Hematopoietic multipotent progenitor cell (in vitro differentiated cells): ENCODE measurements around the gene USP34. TPM values are rescaled to one million over a fixed set of nuclear protein-coding genes. Genes with fewer than 3 reads are reported as not detected.

Experiments
- DNase-seq, 3 donors: peaks; one replicate each; pipeline ENCODE4 v3.0.0-alpha.2; 2011 to 2015; ENCODE audit warnings: low read depth in 2 of 3, low spot score in 2 of 3
- total RNA-seq: library from RNA; depleted of rRNA; stranded (reverse); fragments of >200 nt; gene quantifications from one replicate; pipeline ENCODE4 v1.2.3, GENCODE V29; 2012

Gene USP34
- total RNA-seq, 1 donor, result 67.9 TPM

- no peak for DNase-seq
Observed at GRCh38 chr2:61262699-61263098, 208.2 kb downstream of the USP34 start.

GRCh38 chr2:61257446-61257845 lies 213.4 kb downstream of the USP34 start:
- DNase-seq, result no peak

- DNase-seq, result no peak
Observed at GRCh38 chr2:61255580-61256437, 215.1 kb downstream of the USP34 start.

GRCh38 chr2:61254536-61254935 lies 216.4 kb downstream of the USP34 start:
- DNase-seq, result no peak

- DNase-seq, result no peak
Observed at GRCh38 chr2:61253136-61253535, 217.8 kb downstream of the USP34 start.

DNA sequence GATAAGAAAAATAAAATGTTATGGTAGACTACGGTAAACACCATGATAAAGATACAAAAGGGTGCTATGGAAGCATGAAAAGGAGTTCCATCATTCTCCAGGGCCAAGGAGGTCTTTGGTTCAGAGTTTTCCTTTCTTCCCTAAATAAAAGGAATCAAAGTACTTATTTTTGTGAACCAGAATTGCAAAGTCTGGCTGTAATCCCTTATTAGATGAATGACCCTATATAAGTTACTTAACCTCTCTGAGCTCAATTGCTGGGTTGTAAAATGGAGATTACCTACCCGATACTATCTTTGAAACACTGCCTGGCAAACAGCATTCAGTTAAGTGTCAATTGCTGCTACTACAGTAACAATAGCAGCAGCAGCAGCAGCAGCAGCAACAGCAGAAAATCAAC lies 218.9 kb downstream of the USP34 start:
- DNase-seq, result no peak

DNA sequence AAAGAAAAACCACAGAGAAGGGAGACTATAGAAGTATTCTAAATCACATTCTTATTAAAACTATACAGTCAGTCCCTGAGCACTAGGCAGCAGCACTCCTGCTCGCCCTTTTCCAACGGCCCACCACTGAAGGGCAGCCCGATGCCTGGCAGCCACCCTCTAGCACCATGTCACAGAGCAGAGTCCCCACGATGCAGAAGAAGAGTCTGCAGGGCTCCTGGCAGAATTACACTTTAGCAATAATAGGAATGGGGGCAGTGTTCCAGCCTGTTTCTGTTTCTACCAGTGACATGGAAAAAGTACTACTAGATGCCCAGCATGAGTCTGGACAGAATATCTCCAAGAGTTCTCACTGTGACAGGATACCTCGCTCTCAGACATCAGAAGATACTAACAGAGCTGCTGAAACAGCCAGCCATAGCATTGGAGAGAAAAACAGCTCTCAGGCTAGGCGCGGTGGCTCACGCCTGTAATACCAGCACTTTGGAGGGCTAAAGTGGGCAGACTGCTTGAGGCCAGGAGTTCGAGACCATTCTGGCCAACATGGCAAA lies 221.3 kb downstream of the USP34 start:
- no peak for DNase-seq

DNA sequence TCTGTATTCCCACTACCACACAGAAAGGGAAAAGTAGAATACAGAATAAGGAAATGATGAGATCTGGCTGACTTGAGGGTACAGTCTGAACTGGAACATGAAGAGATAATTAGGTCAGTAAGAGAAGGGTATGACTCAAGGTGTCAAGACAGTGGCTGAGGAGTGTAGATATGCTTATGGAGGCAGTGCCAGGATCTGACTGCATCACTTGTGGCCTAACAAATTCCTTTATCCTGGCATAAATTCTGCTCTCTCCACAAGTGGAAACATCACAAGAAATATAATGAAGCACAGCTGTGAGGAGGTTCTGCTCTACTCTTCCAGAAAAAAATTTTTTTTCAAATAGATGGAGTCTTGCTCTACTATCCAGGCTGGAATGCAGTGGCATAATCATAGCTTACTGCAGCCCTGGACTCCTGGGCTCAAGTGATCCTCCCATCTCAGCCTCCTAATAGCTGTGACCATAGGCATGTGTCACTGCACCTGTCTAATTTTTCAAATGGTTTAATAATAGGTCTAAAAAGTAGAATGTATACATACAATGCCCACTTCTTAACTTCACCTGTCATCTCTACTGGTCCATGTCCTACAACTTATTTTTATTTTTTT lies 223.6 kb downstream of the USP34 start:
- DNase-seq, result no peak

DNA sequence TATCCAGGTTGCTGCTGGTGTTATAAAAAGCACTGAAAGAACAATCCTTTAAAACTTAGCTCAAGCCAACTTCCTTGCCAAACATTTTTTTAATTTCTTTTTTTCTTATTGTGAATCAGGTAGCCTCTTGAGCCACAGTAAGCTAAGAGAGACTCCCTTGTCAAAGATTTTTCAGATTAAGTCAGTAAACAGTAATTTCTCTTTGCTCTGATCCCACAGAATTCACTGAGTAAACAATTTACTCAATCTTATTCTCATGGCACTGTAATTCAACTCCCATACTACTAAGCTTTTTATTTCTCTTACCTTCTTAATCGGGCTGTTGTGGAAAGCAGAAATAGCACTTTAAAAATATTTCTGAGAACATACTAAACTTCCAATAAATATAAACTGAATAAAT lies 226.2 kb downstream of the USP34 start:
- no peak for DNase-seq

- DNase-seq, result no peak
Observed at GRCh38 chr2:61241266-61241665, 229.6 kb downstream of the USP34 start.

GRCh38 chr2:61238219-61239012 lies 232.5 kb downstream of the USP34 start:
- DNase-seq, result no peak

DNA sequence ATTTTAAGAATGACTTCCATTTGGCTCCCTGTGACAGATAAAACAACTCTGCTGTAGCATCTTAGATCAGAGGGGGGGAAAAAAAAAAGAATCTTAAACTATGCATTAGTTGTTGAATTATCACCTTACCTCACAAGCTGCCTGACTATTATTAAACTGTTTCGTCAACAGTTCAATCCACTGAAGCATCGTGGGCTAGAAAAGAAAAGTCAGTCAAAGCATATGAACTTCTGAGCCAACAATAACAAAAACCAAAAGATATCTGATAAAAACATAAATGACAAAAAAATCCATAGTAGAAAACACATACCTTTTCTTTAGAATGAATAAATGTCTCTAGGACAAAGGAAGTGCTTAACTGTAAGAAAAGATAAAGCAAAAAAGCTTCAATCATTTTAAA lies 235.2 kb downstream of the USP34 start:
- no peak for DNase-seq

GRCh38 chr2:61233581-61233980 lies 237.3 kb downstream of the USP34 start:
- DNase-seq, result no peak

DNA sequence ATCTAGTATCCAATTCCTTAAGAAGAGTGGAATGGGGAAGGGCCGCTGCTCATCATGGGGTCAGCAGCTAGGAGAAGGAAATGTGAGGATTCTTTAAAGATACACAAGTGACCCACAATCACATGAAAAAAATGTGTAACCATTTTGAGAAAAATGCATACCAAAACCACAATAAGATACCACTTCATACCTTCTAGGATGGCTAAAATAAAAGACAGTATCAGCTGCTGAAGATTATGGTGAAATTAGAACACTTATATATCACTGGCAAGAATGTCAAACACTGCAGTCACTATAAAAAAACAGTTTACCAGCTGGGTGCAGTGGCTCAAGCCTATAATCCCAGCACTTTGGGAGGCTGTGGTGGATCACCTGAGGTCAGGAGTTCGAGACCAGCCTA lies 241.0 kb downstream of the USP34 start:
- no peak for DNase-seq

DNA sequence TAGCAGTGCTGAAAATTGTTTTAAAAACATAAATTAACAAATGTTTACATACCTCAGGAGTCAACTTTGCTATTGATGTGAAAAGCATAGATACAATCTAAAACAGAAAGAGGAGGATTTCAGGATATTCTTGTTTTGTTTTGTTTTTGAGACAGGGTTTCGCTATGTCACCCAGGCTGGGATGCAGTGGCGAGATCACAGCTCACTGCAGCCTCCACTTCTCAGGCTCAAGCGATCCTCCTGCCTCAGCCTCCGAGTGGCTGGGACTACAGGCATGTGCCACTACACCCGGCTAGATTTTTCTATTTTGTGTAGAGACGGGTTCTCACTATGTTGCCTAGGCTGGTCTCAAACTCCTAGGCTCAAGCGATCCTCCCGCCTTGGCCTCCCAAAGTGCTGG lies 248.3 kb downstream of the USP34 start:
- no peak for DNase-seq

DNA sequence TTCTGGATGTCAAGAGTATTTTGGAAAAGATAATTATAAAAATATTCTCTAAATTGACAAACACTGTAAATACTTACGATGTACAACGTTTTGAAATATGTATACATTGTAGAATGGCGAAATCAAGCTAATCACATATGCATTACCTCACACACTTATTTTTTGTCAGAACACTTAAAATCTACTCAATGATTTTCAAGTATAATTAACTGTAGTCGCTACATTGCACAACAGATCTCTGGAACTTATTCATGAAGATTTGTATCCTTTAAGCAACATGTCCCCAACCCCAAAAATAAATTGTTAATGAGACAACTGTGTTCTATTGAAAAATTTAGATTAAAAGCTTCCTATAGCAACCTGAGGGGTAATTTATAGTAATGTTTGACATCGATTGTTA lies 249.1 kb downstream of the USP34 start:
- no peak for DNase-seq

DNA sequence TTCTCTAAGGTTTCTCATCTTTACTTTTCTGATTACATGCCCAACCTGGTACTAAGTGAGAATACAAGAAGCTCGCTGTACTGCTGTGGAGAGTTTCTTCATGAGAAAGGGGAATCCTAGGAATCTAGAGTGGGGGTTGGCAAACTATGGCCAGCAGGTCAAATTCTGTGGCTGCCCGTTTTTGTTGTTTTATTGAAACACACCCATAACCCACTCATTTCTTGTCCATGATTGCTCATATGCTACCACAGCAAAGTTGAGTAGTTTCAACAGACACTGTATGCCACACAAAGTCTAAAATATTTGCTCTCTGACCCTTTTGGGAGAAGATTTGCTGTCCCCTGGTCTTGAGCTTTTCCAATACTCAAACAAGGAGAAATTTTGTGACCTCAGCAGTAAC lies 250.1 kb downstream of the USP34 start:
- no peak for DNase-seq

- DNase-seq, result no peak
Observed at GRCh38 chr2:61218817-61219170, 252.1 kb downstream of the USP34 start.

DNA sequence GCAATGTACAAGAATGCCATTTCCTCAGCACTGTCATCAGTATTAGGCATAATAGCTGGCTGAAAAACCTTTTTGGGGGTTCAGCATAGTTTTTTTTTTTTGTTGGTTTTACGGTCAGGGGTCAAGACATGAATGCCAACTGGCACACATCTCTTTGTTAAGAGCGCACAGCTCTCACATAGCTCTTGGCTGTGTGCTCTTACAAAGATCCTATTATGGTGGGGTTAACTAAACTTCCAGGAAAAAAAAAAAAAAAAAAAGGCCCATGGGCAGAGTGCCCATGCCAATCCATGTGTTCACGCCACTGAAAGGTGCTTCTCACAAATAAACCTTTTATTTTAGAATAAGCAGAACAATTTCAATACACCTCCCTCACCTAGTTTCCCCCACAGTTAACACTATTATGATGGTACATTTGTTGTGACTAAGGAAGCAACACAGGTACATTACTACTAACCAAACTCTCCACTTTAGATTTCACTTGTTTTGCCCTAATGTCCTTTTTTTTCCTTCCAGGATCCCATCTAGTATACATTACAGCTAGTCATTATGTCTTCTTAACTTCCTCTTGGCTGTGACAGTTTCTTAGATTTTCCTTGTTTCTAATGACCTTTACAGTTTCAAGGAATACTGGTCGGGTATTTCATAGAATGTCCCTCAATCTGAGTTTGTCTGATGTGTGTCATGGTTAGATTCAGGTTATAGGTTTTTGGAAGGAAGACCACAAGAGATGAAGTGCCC lies 252.6 kb downstream of the USP34 start:
- DNase-seq, result no peak

DNA sequence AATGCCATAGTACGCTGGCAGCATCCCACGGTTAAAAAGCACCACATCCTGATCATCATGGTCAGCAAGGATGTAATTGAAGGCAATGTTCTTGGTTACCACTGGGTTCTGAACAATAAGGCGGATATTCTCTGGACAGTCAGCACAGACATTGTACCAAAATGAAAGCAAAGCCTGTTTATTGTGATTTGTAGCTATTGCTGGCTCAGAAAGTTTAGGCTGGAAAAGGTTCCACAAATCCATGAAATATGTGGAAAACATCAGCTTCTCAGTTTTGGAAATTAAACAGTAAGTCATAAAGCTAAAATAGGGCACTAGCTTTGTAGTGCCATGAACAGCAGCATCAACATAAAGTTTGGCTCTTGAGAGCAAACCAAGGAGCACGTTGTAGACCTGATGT lies 256.7 kb downstream of the USP34 start:
- DNase-seq, result no peak
